K562 (cell line): ENCODE data around the gene CSAD. TPM values are rescaled to one million over a fixed set of nuclear protein-coding genes. Genes with fewer than 3 reads are reported as not detected.
A peak's percentile ranks its signal among the peaks of the same experiment; 100 is the strongest.

Experiments
- DLX4 ChIP-seq: fragments of 250-450 bp; sonication (Bioruptor Pico); IDR thresholded peaks from 2 replicates; pipeline ENCODE4 v1.6.1; 2021; ENCODE audit warnings: mild to moderate bottlenecking
- ELF4 ChIP-seq: fragments of 450-650 bp; formaldehyde crosslinking; IDR thresholded peaks from 2 replicates; pipeline ENCODE4 v1.4.0; 2022; ENCODE audit warnings: missing genetic modification characterization
- FOSL1 ChIP-seq: fragments of 200-800 bp; sonication (Bioruptor generic); conservative IDR thresholded peaks from 2 replicates; pipeline ENCODE4 v1.6.1; 2016; ENCODE audit warnings: missing genetic modification characterization, missing compliant biosample characterization
- KDM5B ChIP-seq: fragments of 200-600 bp; sonication (generic); IDR thresholded peaks from 2 replicates; pipeline ENCODE4 v1.6.1; 2012; ENCODE audit warnings: low read depth, mild to moderate bottlenecking, moderate library complexity, low read length, control low read depth, inconsistent platforms; ENCODE audit not compliant: insufficient replicate concordance
- MEIS2 ChIP-seq: fragments of 450-650 bp; IDR thresholded peaks from 2 replicates; pipeline ENCODE4 v1.6.1; 2014; ENCODE audit warnings: mild to moderate bottlenecking; ENCODE audit not compliant: partially characterized antibody
- NR4A1 ChIP-seq, 2 experiments: fragments of 250-450 bp in 1 of 2; fragments of 450-650 bp in 1 of 2; sonication (Bioruptor Pico) in 1 of 2; IDR thresholded peaks; 2 replicates each; pipeline versions ENCODE4 v1.4.0 to v1.6.1; 2016 to 2020; ENCODE audit warnings: mild to moderate bottlenecking in 2 of 2, missing compliant biosample characterization in 1 of 2, missing genetic modification characterization in 1 of 2, moderate library complexity in 1 of 2
- PHF8 ChIP-seq: fragments of 200-600 bp; sonication (generic); IDR thresholded peaks from 2 replicates; pipeline ENCODE4 v1.6.1; 2012; ENCODE audit warnings: mixed run types, mild to moderate bottlenecking, inconsistent platforms, low read length, moderate library complexity, borderline replicate concordance
- TEAD2 ChIP-seq: fragments of 450-650 bp; IDR thresholded peaks from 2 replicates; pipeline ENCODE4 v1.6.1; 2016; ENCODE audit warnings: missing genetic modification characterization, control low read depth, missing compliant biosample characterization
- ZBTB34 ChIP-seq: fragments of 250-450 bp; sonication (Bioruptor Pico); IDR thresholded peaks from 2 replicates; pipeline ENCODE4 v1.8.0; 2021; ENCODE audit warnings: mild to moderate bottlenecking, moderate library complexity
- ZBTB43 ChIP-seq: sonication (generic); formaldehyde crosslinking; IDR thresholded peaks from 2 replicates; pipeline ENCODE4 v1.8.0; 2023; ENCODE audit warnings: mild to moderate bottlenecking, missing genetic modification reagents
- ZBTB7A ChIP-seq: IDR thresholded peaks from 2 replicates; pipeline ENCODE4 v1.6.1; 2011; ENCODE audit warnings: low read depth, mild to moderate bottlenecking, low read length, moderate library complexity, borderline replicate concordance; ENCODE audit not compliant: control insufficient read depth
- ZNF77 ChIP-seq: fragments of 250-450 bp; sonication (Bioruptor Pico); IDR thresholded peaks from 2 replicates; pipeline ENCODE4 v1.5.0; 2020
- ZNF785 ChIP-seq: fragments of 250-450 bp; sonication (Bioruptor Pico); IDR thresholded peaks from 2 replicates; pipeline ENCODE4 v1.4.0; 2020; ENCODE audit warnings: mild to moderate bottlenecking
- ZSCAN29 ChIP-seq: fragments of 450-650 bp; IDR thresholded peaks from 2 replicates; pipeline ENCODE4 v1.6.1; 2017
- polyA plus RNA-seq, 8 experiments: library from polyadenylated mRNA; depleted of rRNA in 4 of 8; stranded (reverse) in 5 of 8; unstranded in 3 of 8; fragments of >200 nt; fragmentation: Nextera tagmentation in 2 of 8; fragmentation: Illumina TruSeq in 1 of 8; extraction: Ambion mirVana in 2 of 8; extraction: Trizol in 1 of 8; gene quantifications; 2 replicates each; pipeline versions ENCODE4 v1.2.1 to v1.2.3, GENCODE V29; 2011 to 2014; ENCODE audit warnings: inconsistent platforms in 1 of 8, missing spikeins in 1 of 8
- total RNA-seq, 7 experiments: library from RNA; depleted of rRNA in 6 of 7; stranded (reverse); fragments of >200 nt in 6 of 7; fragmentation: Illumina TruSeq in 2 of 7; extraction: Trizol in 2 of 7; gene quantifications; 2 replicates each; pipeline versions ENCODE4 v1.2.1 to v1.2.3, GENCODE V29; 2011 to 2021; ENCODE audit warnings: low replicate concordance in 1 of 7
- TF ChIP-seq, protein P1 (sequence below), 2 experiments: IDR thresholded peaks; 2 replicates each; pipeline ENCODE4 v1.6.1; 2011; ENCODE audit warnings: borderline replicate concordance in 1 of 2, control low read depth in 1 of 2, low read depth in 1 of 2, low read length in 1 of 2, mild to moderate bottlenecking in 1 of 2, mixed read lengths in 1 of 2, moderate library complexity in 1 of 2; ENCODE audit not compliant: insufficient read depth in 1 of 2, insufficient read length in 1 of 2, poor library complexity in 1 of 2, severe bottlenecking in 1 of 2; ENCODE audit errors: extremely low read depth in 1 of 2
- TF ChIP-seq, protein P2 (sequence below): fragments of 250-450 bp; sonication (Bioruptor Pico); IDR thresholded peaks from 2 replicates; pipeline ENCODE4 v1.9.0; 2021; ENCODE audit warnings: mild to moderate bottlenecking
- TF ChIP-seq, protein P3 (sequence below): sonication (generic); formaldehyde crosslinking; IDR thresholded peaks from 2 replicates; pipeline ENCODE4 v1.8.1; 2023; ENCODE audit warnings: missing genetic modification reagents, mild to moderate bottlenecking, borderline replicate concordance

The CSAD gene
- total and polyA plus RNA-seq, 9 of the 15 experiments (the other 6 are each of a cell fraction or from before 2014, with no cell fraction given), result 1.8 to 19.6 (median 8.1) TPM

- TF ChIP-seq, protein P1, sequence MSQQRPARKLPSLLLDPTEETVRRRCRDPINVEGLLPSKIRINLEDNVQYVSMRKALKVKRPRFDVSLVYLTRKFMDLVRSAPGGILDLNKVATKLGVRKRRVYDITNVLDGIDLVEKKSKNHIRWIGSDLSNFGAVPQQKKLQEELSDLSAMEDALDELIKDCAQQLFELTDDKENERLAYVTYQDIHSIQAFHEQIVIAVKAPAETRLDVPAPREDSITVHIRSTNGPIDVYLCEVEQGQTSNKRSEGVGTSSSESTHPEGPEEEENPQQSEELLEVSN (IDR thresholded peaks at IDR 0.05; ENCODE audit: borderline replicate concordance in 1 of 2, extremely low read depth in 1 of 2, insufficient read depth in 1 of 2, insufficient read length in 1 of 2, low read depth in 1 of 2, low read length in 1 of 2, poor library complexity in 1 of 2, severe bottlenecking in 1 of 2), result peak; percentile 32 to 42
- TF ChIP-seq ZSCAN29 (no peak), MEIS2 (no peak), DLX4 (CRISPR knock-in tag) (no peak), ZBTB34 (no peak), TEAD2 (tag) (no peak), ZNF77 (CRISPR knock-in tag) (no peak), NR4A1 (CRISPR knock-in tag; IDR thresholded peaks at IDR 0.05) (no peak), NR4A1 (tag; IDR thresholded peaks at IDR 0.05) (no peak), PHF8 (no peak; the same call in 1 of the 2 replicates), ZBTB43 (CRISPR knock-in tag) (no peak), ELF4 (no peak), FOSL1 (tag) (no peak), KDM5B (peak; percentile 52), ZBTB7A (peak; percentile 54; the same call in 1 of the 2 replicates), ZNF785 (CRISPR knock-in tag) (no peak)
- TF ChIP-seq, protein P2, sequence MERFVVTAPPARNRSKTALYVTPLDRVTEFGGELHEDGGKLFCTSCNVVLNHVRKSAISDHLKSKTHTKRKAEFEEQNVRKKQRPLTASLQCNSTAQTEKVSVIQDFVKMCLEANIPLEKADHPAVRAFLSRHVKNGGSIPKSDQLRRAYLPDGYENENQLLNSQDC (CRISPR knock-in tag), result no peak
- TF ChIP-seq, protein P3, sequence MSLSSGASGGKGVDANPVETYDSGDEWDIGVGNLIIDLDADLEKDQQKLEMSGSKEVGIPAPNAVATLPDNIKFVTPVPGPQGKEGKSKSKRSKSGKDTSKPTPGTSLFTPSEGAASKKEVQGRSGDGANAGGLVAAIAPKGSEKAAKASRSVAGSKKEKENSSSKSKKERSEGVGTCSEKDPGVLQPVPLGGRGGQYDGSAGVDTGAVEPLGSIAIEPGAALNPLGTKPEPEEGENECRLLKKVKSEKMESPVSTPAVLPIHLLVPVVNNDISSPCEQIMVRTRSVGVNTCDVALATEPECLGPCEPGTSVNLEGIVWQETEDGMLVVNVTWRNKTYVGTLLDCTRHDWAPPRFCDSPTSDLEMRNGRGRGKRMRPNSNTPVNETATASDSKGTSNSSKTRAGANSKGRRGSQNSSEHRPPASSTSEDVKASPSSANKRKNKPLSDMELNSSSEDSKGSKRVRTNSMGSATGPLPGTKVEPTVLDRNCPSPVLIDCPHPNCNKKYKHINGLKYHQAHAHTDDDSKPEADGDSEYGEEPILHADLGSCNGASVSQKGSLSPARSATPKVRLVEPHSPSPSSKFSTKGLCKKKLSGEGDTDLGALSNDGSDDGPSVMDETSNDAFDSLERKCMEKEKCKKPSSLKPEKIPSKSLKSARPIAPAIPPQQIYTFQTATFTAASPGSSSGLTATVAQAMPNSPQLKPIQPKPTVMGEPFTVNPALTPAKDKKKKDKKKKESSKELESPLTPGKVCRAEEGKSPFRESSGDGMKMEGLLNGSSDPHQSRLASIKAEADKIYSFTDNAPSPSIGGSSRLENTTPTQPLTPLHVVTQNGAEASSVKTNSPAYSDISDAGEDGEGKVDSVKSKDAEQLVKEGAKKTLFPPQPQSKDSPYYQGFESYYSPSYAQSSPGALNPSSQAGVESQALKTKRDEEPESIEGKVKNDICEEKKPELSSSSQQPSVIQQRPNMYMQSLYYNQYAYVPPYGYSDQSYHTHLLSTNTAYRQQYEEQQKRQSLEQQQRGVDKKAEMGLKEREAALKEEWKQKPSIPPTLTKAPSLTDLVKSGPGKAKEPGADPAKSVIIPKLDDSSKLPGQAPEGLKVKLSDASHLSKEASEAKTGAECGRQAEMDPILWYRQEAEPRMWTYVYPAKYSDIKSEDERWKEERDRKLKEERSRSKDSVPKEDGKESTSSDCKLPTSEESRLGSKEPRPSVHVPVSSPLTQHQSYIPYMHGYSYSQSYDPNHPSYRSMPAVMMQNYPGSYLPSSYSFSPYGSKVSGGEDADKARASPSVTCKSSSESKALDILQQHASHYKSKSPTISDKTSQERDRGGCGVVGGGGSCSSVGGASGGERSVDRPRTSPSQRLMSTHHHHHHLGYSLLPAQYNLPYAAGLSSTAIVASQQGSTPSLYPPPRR (CRISPR knock-in tag), result no peak
Observed at GRCh38 chr12:53219292-53219955, 38.7 kb upstream of the CSAD start (continued).
